A673 (cell line): ENCODE data around the gene FCHSD2.

Experiments
- CTCF ChIP-seq: fragments of 300-800, 200-600 bp; sonication (generic); conservative IDR thresholded peaks from 2 replicates; pipeline ENCODE4 v1.5.1; 2017; ENCODE audit warnings: low read depth, mild to moderate bottlenecking, antibody characterized with exemption, low read length, moderate library complexity, mixed read lengths
- EZH2 ChIP-seq: fragments of 200-600 bp; sonication (generic); IDR thresholded peaks from 2 replicates; pipeline ENCODE4 v1.6.1; 2017; ENCODE audit warnings: borderline replicate concordance, low read depth, mild to moderate bottlenecking, mixed read lengths, antibody characterized with exemption, low read length; ENCODE audit not compliant: poor library complexity, severe bottlenecking

- no peak for TF ChIP-seq EZH2
- TF ChIP-seq CTCF, result no peak
Observed at GRCh38 chr11:73074319-73074718, 67.8 kb downstream of the FCHSD2 start.
